GM19193 (cell line): Measurements from ENCODE around the gene PLCB3.

Source experiments
- POLR2A ChIP-seq: IDR thresholded peaks from 4 replicates; pipeline ENCODE4 v1.6.1; 2011; ENCODE audit not compliant: insufficient read depth, insufficient read length; ENCODE audit errors: extremely low read depth

PLCB3 gene

GRCh38 chr11:64239662-64240434, 11.5 kb upstream of the PLCB3 start:
- no peak for TF ChIP-seq POLR2A

DNA sequence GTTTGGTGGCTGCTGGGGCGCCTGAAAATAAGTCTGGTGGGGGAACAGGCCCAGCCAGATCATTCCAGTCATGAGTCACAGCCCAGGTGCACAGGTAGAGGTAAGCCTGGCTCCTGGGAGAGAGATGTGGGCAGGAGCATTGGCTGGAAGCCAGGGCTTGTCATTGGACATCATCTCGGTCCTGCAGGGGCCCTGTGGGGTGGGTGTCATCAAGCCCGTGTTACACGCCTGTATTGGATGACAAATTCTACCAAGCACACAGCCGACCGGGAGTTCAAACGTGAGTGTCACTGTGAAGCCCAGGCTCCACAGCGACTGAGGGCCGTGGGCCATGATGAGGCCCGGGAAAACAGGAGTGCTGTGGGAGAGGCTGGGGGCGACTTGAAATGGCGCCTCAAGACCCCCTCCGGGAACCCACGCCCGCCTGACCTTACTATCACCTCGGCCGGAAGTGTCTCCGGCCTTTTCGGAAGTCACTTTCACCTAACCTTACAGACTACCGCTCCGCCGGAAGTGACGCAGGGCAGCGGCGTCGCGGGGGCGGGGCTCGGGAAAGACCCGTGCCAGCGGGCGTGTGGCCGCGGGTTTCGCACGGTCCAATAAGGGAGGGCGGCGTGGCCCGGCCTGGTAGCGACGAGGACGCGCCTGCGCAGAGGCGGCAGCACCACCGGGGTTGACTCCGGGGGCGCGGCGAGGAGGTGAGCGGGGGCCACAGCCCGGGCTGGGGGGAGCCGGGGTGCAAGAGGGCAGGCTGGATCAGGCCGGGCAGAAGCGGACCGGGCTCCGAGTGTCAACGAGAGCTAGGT, 10.7 kb upstream of the PLCB3 start, which contains the start of gene FKBP2:
FKBP2 (plus strand) TSS at position 661 of the 806 bp plus-strand sequence. CDS start 1,293 bp downstream, outside the sequence.
- TF ChIP-seq POLR2A: peak; percentile 96

DNA sequence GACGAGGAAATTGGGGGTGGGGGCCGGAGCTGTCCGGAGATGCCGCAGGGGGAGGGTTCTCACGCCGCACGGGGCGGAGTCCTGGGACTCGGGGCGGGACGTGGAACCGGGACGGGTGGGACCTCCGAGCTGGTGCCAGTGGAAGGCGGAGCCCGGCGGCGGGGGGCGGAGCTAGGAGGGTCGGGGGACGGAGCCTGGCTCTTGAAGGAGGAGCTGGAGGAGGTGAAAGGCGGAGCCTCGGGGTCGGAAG, 10.2 kb upstream of the PLCB3 start:
- no peak for TF ChIP-seq POLR2A

GRCh38 chr11:64241491-64242374, 9.6 kb upstream of the PLCB3 start:
- TF ChIP-seq POLR2A: peak; percentile 45

- no peak for TF ChIP-seq POLR2A
These were observed 8.0 kb upstream of the PLCB3 start for GRCh38 chr11:64243236-64243854.

DNA sequence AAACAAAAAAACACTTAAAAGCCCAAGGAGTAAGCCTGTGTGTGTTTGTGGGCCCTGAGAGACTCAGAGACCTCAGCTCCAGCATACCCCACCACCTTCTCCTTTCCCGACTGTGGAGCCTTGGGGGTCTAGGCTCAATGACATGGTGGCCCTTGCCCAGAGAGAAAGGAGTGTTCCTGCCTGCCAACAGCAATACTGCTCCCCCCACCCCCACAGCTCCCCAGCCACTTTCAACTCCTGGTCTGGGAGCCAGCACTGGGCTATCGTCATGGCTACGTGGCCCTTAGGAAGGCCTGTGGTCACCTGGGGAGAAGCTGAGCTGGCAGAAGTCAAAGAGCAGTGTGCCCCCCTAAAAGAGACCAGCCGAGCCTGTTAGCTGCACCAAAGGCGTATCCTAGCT, 7.2 kb upstream of the PLCB3 start:
- TF ChIP-seq POLR2A: no peak

GRCh38 chr11:64244966-64245365, 6.4 kb upstream of the PLCB3 start:
- no peak for TF ChIP-seq POLR2A

GRCh38 chr11:64245401-64245796, 5.9 kb upstream of the PLCB3 start:
- TF ChIP-seq POLR2A: no peak

- TF ChIP-seq POLR2A: peak; percentile 11
These were observed 5.3 kb upstream of the PLCB3 start for GRCh38 chr11:64245797-64246620.

GRCh38 chr11:64246871-64247728, 4.2 kb upstream of the PLCB3 start, which contains the start of gene PPP1R14B:
Gene PPP1R14B, minus strand, starts transcription at chr11:64246943. Its CDS starts 270 bp downstream, at chr11:64246673.
- TF ChIP-seq POLR2A: no peak

DNA sequence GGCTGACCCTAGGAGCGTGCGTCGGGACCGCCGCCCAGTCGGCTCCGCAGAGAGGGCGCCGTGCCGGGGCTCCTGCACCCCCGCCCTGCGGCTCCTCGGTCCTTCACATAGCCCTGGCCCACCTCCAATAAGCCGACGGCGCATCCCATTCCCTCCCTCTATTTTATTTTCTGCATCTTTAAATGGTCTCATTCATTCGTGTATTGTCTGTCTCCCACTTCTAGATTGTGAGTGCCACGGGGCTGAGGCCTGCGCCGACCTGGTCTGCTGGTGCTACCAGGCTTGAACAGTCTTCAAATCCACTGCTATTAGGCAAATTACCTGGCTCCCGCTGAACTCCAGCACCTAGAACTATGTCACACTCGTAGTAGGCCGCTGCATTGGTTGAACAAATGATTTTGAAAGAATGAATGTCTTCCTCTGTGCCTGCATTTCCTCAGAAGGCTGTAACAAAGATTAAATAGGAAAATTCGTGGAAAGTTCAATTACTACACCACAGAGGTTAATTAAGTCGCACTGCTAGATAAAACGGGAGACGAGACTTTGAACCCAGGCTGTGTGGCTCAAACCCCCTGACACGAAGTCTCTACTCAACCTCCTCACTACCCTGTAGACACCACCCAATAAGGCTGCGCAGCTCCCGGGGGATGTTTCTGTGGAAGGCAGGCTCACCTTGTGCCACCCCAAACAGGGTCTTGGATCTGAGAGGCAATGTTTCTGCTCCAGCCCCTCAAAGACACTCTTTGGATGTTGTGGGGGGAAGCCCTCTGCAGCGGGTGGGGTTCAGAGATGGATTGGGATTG, 3.4 kb upstream of the PLCB3 start:
- no peak for TF ChIP-seq POLR2A

- TF ChIP-seq POLR2A: no peak
These were observed 2.8 kb upstream of the PLCB3 start for GRCh38 chr11:64248578-64248977.
